Measurements from ENCODE around the gene CSRNP2.

Gene CSRNP2

DNA sequence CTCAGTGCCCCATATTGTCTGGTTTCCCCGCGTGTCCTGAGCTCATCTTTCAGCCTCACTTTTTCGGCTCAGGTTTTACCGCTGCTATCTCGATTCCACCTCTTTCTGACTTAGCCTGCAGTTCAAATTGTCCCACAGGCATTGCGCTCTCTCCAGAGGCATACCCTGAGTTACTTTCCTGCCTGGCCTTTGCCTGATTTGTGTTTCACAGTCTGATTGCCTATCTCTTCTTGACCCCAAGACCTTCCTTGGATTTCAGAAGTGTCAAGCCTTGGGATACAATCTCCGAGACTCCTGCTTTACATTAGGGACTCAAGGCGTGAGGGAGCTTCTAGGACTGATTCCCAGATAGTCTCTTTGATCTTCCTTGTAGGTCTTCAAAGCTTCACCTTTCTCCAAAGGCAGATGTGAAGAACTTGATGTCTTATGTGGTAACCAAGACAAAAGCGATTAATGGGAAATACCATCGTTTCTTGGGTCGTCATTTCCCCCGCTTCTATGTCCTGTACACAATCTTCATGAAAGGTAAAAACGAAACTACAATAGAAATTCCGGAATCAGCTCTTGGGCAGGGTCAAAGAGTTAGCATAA is 34.6 kb downstream of the CSRNP2 start:
- DNase-seq (ENCODE audit: low read depth): no peak
- peak overlapping the region; percentile 87 for H3K4me3 ChIP-seq (ENCODE audit: low read depth, low read length)
- TF ChIP-seq, protein P1, sequence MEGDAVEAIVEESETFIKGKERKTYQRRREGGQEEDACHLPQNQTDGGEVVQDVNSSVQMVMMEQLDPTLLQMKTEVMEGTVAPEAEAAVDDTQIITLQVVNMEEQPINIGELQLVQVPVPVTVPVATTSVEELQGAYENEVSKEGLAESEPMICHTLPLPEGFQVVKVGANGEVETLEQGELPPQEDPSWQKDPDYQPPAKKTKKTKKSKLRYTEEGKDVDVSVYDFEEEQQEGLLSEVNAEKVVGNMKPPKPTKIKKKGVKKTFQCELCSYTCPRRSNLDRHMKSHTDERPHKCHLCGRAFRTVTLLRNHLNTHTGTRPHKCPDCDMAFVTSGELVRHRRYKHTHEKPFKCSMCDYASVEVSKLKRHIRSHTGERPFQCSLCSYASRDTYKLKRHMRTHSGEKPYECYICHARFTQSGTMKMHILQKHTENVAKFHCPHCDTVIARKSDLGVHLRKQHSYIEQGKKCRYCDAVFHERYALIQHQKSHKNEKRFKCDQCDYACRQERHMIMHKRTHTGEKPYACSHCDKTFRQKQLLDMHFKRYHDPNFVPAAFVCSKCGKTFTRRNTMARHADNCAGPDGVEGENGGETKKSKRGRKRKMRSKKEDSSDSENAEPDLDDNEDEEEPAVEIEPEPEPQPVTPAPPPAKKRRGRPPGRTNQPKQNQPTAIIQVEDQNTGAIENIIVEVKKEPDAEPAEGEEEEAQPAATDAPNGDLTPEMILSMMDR (IDR thresholded peaks at IDR 0.05; ENCODE audit: control insufficient read depth, extremely low read depth, insufficient read depth): no peak

DNA sequence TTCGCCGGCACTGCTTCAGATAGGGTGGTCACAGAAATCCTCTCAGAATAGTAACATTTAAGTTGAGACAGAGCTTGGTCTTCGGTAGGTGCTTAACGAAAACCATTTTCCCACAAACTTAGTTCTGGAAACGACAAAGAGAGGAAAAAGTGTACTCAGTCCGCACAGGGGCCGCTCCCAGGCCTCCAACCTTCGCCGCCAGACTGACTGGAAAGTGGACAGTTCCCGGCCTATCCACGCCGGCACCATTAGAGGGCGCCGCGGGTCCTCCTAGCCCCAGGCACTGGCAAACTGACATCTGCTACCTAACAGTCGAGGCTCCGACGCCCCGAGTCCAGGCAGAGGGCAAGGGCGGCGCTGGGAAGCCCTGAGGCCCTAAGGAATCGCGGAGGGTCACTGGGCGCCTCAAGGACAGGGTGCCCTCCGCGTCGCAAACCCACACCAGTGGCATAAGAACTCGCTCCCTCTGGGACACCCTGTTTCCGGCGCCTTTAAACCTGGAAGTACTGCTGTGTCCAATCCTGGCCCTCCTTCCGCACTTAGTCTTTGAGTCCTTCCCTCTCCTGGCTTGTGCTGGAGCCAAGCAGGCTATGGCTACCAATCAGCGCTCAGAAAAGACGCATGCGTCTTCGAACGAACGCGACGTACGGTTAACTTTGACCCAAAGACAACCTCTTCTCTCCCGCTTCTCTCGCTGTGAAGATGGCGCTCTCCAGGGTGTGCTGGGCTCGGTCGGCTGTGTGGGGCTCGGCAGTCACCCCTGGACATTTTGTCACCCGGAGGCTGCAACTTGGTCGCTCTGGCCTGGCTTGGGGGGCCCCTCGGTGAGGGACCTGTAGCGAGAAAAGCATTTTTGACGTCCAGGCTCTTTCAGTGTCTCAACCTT is 35.5 kb downstream of the CSRNP2 start, which contains the start of gene LETMD1:
TSS of gene LETMD1 (plus strand) at position 673 of the 886 bp plus-strand sequence. CDS start at position 703, 30 bp downstream.
- TF ChIP-seq, protein P1 (IDR thresholded peaks at IDR 0.05; ENCODE audit: control insufficient read depth, extremely low read depth, insufficient read depth): peak; percentile 93
- peak; percentile 99 for DNase-seq (ENCODE audit: low read depth)
- peak within 1 kb of the TSS; percentile 87 for H3K4me3 ChIP-seq (ENCODE audit: low read depth, low read length)

GRCh38 chr12:51036279-51036678 is 47.1 kb downstream of the CSRNP2 start:
- no peak for DNase-seq (ENCODE audit: low read depth)
- TF ChIP-seq, protein P1 (IDR thresholded peaks at IDR 0.05; ENCODE audit: control insufficient read depth, extremely low read depth, insufficient read depth): no peak
- no peak overlapping the region for H3K4me3 ChIP-seq (ENCODE audit: low read depth, low read length)

DNA sequence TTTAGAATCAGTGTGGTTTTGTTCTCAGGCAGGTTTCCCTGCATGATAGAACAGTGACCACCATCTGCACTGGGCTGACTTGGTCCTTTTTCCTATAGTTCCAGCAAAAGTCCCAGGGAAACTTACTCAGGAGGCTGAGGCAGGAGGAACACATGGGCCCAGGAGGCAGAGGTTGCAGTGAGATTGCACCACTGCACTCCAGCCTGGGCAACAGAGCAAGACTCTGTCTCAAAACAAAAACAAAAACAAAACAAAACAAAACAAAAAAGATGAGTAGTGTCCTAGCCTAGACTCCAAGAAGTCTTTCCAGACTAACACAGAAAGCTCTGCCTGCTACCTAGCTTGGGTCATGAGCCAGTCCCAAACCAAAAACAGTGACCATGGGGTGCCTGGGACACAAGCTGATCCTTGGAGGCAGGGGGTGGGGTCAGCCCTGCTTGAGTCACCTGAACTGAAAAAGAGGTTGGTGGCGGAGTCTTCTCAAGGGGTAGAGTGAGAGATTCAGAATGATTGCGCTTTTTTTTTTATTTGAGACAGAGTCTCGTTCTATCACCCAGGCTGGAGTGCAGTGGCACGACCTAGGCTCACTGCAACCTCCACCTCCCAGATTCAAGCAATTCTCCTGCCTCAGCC is 49.8 kb downstream of the CSRNP2 start:
- no peak for DNase-seq (ENCODE audit: low read depth)
- TF ChIP-seq, protein P1 (IDR thresholded peaks at IDR 0.05; ENCODE audit: control insufficient read depth, extremely low read depth, insufficient read depth): no peak
- H3K4me3 ChIP-seq (ENCODE audit: low read depth, low read length): no peak overlapping the region

DNA sequence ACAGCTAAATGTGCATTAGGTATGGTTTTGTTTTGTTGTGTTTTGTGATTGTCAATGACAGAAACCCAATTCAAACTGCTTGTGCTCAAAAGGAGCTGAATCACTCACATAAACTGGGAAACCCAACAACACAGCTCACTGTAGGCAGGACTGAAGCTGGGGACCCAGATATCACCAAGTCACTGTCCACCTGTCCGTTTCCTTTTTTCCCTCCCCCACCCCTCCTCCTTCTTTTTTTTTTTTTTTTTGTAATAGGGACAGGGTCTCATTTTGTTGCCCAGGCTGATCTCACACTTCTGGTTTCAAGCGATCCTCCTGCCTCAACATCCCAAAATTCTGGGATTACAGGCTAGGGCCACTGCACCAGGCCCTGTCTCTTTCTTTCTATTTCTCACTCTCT is 50.3 kb downstream of the CSRNP2 start:
- TF ChIP-seq, protein P1 (IDR thresholded peaks at IDR 0.05; ENCODE audit: control insufficient read depth, extremely low read depth, insufficient read depth): no peak
- DNase-seq (ENCODE audit: low read depth): no peak
- H3K4me3 ChIP-seq (ENCODE audit: low read depth, low read length): no peak overlapping the region

DNA sequence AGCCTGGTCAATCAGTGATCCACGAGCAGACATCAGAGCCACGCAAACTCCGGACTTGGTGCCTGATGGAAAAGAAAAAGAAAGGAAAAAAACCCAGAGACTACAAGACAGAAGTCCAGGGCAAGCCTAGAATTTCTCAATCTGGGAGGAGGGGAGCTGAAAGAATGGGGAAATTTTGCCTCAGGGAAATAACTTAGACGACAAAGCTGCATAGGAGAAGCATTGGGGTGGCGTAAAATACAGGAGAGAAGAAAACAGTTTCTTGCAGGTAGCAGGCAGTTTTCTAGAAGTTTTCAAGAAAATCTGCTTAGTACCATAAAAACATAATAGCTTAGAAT is 54.6 kb downstream of the CSRNP2 start:
- no peak overlapping the region for H3K4me3 ChIP-seq (ENCODE audit: low read depth, low read length)
- DNase-seq (ENCODE audit: low read depth): no peak
- TF ChIP-seq, protein P1 (IDR thresholded peaks at IDR 0.05; ENCODE audit: control insufficient read depth, extremely low read depth, insufficient read depth): no peak
